Suppressor macrophage (primary cell): ENCODE results near the gene RMRP.

ENCODE experiments used
- DNase-seq, 4 experiments: peaks; one replicate each; pipeline ENCODE4 v3.0.0-alpha.2; 2020 to 2022

The RMRP gene

GRCh38 chr9:35657546-35658136 is at the start of gene RMRP:
Gene RMRP (minus strand): TSS chr9:35658019.
- DNase-seq = peak; percentile 99 to 100 (median 100)

- no peak for DNase-seq
These were observed 49.1 kb upstream of the RMRP start for GRCh38 chr9:35706951-35707350.

GRCh38 chr9:35705836-35706430 is 48.1 kb upstream of the RMRP start:
- no peak for DNase-seq

- DNase-seq = peak in 1 of 4 experiments; percentile 20
These were observed 47.6 kb upstream of the RMRP start for GRCh38 chr9:35705372-35705771.

GRCh38 chr9:35703906-35704672 is 46.3 kb upstream of the RMRP start:
- no peak for DNase-seq

GRCh38 chr9:35702696-35703095 is 44.9 kb upstream of the RMRP start:
- DNase-seq = peak in 3 of 4 experiments; percentile 24 to 54 (median 46)

GRCh38 chr9:35700942-35701341 is 43.1 kb upstream of the RMRP start:
- no peak for DNase-seq

GRCh38 chr9:35700031-35700430 is 42.2 kb upstream of the RMRP start:
- no peak for DNase-seq

GRCh38 chr9:35698231-35698630 is 40.4 kb upstream of the RMRP start:
- DNase-seq = no peak

- no peak for DNase-seq
These were observed 39.7 kb upstream of the RMRP start for GRCh38 chr9:35697486-35697885.

- DNase-seq = peak; percentile 25 to 67 (median 52)
These were observed 38.8 kb upstream of the RMRP start for GRCh38 chr9:35696520-35697215.

- DNase-seq = no peak
These were observed 38.2 kb upstream of the RMRP start for GRCh38 chr9:35695943-35696401.

GRCh38 chr9:35691757-35692301 is 34.0 kb upstream of the RMRP start:
- DNase-seq = no peak

- DNase-seq = peak; percentile 53 to 72 (median 64)
These were observed 33.5 kb upstream of the RMRP start for GRCh38 chr9:35691334-35691650.

GRCh38 chr9:35690614-35691333 is 33.0 kb upstream of the RMRP start:
- DNase-seq = peak; percentile 49 to 77 (median 65)

- no peak for DNase-seq
These were observed 32.4 kb upstream of the RMRP start for GRCh38 chr9:35690294-35690613.

- DNase-seq = no peak
These were observed 31.9 kb upstream of the RMRP start, which contains the start of gene TPM2 for GRCh38 chr9:35689542-35690293. Gene TPM2 (minus strand): TSS chr9:35689925. CDS start chr9:35689817, 108 bp downstream.

- peak in 3 of 4 experiments; percentile 46 to 67 (median 55) for DNase-seq
These were observed 31.0 kb upstream of the RMRP start for GRCh38 chr9:35688558-35689541.

- DNase-seq = no peak
These were observed 30.2 kb upstream of the RMRP start for GRCh38 chr9:35687972-35688557.

- no peak for DNase-seq
These were observed 29.5 kb upstream of the RMRP start for GRCh38 chr9:35687306-35687705.
